GDM1 (cell line): ENCODE results near the gene DCLK1.

Source experiments
- DNase-seq: peaks from one replicate; lab custom pipeline; 2025; lab: John Stamatoyannopoulos, UW

The DCLK1 gene

GRCh38 chr13:35858665-35859064, 272.5 kb downstream of the DCLK1 start:
- no peak for DNase-seq

GRCh38 chr13:35857769-35858168, 273.4 kb downstream of the DCLK1 start:
- no peak for DNase-seq

DNA sequence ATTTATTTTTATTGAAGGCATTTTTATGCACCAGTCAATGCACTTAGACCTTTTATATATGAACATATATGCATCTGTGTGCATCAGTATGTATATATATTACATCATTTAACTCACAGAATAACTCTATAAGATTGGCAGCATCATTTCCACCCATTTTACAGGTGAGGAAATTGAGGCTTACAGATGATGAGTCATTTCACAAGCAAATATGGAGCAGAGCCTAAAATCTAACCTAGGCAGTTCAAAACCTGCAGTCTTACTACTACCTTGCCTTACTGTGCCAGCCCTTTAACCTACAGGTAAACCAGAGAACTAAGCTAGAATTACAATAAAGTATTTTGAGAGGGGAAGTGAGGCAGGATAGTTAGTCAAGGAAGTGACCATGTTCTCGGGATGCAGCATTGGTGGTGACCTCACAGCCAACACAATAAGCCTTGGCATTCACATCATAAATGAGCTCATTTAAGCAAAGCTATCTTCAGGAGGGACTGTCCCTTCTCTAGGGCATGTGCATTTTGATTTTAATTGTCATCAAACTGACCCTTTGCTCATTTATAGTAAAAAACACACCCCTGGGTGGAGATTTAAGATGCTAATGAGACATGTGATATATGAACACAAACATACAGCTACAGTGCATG, 274.3 kb downstream of the DCLK1 start:
- DNase-seq: no peak

DNA sequence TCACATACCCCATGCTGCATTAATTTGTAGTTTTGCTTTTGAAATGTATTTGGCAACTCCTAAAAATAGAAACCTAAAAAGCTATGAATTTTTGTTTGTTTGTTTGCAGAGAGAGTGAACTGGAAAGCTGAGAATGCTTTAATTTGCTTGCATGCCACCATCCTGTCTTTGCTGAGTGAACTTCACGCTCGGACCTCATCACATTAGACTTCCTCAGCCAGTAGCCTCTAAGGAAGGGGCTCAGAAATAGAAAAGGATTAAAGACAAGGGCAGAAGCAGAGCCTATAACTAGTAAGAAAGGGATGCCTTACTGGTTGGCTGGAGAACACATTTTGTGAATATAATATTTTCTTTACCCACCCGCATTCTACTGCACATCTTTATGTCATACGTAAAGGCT, 275.1 kb downstream of the DCLK1 start:
- no peak for DNase-seq

- no peak for DNase-seq
Measured at GRCh38 chr13:35855531-35856019, 275.6 kb downstream of the DCLK1 start.

DNA sequence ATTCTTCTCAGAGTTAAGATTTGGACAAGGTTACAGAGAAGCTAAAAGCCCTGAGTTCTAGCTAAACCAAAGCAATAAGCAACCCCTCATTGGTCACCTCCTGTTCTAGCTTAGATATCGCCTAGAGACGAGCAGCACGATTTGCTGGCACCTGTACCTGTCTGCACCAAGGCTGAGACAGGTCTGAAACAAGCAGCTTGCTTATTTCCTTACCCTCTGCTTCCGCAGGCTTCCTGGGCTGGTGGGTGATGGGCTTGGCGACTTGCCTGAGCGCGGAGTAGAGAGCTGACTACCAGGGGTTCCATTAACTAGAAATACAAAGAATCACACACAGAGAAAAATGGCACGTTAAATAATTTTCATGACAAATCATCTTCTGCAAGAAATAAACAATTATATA, 276.9 kb downstream of the DCLK1 start:
- no peak for DNase-seq

GRCh38 chr13:35851881-35852280, 279.3 kb downstream of the DCLK1 start:
- no peak for DNase-seq

DNA sequence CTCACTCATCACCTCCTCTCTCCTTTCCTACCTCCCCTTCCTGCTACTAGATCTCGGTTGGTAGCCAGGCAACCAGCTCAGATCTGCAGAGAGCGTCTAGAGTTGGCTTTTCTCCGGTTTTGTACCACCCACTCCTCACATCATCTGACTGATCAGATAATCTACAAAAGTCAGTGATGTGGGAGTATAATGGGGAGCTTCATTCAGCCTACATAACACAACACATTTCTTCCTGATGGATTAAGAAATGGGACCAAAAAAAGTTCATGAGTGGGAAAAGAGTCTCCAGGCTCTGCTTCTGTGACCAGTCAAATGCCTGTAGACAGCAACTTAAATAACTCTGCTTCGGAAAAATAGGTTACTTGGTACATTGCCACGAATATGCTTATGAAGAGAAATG, 279.8 kb downstream of the DCLK1 start:
- DNase-seq: no peak

- DNase-seq: no peak
Measured at GRCh38 chr13:35850569-35850968, 280.6 kb downstream of the DCLK1 start.

- DNase-seq: no peak
Measured at GRCh38 chr13:35849256-35849644, 281.9 kb downstream of the DCLK1 start.

GRCh38 chr13:35848336-35849255, 282.6 kb downstream of the DCLK1 start:
- DNase-seq: no peak

DNA sequence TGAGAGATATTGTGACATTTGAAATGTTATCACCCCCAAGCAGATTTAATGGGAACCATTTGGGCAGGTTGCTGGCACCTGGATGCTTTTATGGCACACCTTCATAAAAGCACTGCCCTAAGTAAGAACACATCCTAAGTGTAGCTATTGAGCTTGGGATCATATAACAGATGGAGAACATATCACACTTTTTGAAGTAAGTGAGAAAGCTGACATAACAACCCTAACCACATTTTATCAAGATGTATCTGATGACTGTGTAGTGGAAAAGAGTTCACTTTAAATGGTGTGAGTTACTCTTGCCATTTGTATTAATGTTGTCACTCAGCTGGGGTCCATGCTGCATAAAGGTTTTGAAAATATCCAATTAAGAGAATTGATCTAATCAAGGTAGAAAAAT, 287.9 kb downstream of the DCLK1 start:
- DNase-seq: no peak

GRCh38 chr13:35841060-35841521, 290.1 kb downstream of the DCLK1 start:
- no peak for DNase-seq

DNA sequence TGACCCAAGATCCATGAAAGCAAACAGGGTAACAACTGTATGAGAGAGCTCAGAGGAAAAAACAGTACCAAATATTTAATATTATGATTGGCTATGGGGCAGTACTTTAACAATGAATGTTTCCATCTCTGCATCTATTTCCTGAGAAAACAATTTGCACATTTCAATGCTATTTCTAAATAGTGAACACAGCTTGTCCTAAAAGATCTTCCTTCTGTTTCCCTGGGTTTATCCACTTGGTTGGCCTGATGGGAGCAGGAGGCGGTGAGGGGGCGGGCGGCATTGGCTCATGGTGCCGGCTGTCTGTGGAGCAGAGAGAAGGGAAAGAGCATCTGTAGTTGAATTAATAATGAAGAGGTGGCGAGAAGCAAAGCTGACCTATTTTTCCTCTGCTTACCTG, 291.4 kb downstream of the DCLK1 start:
- DNase-seq: no peak

- no peak for DNase-seq
Measured at GRCh38 chr13:35838356-35838755, 292.8 kb downstream of the DCLK1 start.

DNA sequence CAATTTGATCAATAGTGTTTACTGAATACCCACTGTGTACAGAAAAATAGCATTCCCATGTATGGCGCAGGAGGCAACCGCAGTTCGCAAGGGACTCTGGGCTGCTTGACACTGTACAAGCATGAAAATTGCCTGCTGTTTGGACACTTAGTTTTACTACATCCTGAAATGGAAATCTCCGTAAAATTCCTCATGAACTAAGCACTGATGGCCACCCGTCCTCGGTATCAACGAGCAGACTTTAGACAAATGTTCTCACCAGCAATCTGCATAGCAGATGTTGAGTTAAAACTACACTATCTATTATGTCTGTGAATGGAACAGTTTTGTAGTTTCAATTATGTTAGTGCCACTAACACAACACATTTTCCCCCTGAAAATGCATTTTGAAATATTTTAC, 294.7 kb downstream of the DCLK1 start:
- no peak for DNase-seq

DNA sequence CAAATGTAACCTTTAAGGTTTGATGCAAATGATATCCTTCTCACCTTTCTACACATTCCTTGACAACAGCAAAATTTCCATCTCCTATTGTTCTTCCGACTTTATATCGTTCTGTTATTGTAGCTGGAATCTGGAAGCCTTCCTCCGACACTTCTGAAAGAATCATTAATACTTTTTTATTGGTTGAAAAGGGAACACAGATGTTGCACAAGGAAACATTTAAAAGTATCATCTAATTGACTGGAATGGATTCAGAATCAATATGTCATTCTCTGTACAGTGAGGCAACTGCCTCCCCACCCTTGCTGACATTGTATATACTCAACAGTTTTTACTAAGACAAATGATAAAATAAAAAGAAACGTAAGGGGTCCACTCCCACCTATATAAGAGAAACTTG, 295.2 kb downstream of the DCLK1 start:
- DNase-seq: no peak

DNA sequence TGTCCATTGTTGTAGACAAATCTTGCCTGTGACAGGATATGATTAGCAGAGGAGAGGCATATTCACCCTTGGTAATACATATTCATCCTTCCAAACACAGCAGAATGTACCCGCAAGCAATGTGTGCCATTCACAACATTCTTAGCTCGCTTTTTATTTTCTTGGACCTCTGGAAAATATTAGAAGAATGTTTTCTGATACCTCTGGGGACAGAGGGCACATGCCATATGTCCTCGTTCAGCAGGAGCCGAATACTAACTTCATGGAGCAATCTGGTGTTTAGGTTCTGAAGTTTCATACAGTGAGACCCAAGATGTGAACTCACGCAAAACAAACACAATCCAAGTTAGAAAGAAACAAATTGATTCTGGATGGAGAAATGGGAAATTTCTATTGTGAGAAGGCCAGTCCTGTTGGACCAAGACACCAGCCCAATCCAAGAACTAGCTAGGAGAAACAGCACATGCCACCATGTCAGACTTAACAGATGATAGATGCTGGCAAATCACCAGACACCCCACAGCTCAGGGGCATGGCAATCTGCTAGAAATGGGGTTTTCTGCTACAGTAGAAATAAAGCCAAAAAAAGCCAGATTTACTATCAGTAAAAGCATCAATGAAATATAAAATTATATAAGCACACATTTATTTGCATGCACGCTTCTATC, 297.4 kb downstream of the DCLK1 start:
- DNase-seq: no peak

DNA sequence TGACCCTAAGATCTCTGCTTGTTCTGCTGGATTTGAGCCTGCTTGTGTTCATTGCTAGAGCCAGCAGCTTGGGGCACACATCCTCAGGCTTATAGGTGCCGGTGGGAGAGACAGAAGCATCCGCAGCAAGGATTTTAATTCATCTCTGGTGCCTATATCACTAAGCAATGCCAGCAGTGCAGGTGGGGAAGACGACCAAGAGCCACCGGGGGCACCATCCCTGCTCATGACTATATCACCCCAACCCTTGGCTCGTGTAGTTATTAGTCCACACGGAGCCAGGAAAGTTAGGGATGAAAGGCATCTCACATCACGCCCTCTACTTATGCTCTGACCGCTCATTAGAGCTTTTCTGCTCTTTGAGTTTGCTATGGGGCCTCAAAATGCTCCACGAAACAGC, 298.2 kb downstream of the DCLK1 start:
- DNase-seq: no peak

- no peak for DNase-seq
Measured at GRCh38 chr13:35832551-35832950, 298.6 kb downstream of the DCLK1 start.

GRCh38 chr13:35830850-35831450, 300.2 kb downstream of the DCLK1 start:
- DNase-seq: no peak

DNA sequence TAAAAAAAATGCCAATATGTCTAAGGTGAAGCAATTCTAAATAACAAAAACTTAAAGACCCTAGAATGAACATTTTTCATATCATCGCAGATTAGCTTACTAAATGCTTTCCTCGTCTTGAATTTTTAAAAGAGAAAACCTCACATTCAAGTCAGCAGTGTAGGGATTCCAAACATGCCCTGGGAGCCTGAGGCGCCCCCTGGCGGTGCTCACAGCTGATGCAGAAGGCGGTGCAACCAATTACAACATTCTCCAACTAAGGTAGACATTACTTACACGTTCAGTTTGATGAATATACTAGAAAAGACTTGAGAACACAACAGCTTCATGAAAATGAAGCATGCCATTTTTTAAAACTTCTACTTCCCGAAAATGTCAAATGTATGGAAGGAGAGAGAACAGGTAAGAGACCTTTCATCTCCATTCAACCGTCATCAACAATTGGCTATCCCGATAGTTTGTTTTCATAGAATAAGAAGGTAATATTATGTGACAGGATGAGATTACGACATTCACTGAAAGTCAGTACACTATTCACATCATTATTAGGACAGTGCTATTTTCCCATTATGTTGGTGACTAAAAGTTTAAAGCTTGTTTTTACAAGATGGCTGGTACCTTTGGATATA, 304.4 kb downstream of the DCLK1 start:
- DNase-seq: no peak
